COR-L47 (cell line): Measurements from ENCODE around the gene RAP1GAP.
A peak's percentile ranks its signal among the peaks of the same experiment; 100 is the strongest.
"Not testable (repeated sequence)": the region's sequence is repeated elsewhere in the genome, so short reads cannot be mapped to it uniquely, and the experiment has no call there.

ENCODE experiments used
- DNase-seq: peaks from one replicate; lab custom pipeline; 2025; lab: John Stamatoyannopoulos, UW

RAP1GAP gene

GRCh38 chr1:21644348-21644747 is 24.8 kb downstream of the RAP1GAP start:
- no peak for DNase-seq

- no peak for DNase-seq
Observed at GRCh38 chr1:21643624-21644023, 25.5 kb downstream of the RAP1GAP start.

GRCh38 chr1:21641967-21642739 is 27.0 kb downstream of the RAP1GAP start:
- DNase-seq: no peak

- DNase-seq: no peak
Observed at GRCh38 chr1:21641537-21641936, 27.6 kb downstream of the RAP1GAP start.

GRCh38 chr1:21641076-21641475 is 28.1 kb downstream of the RAP1GAP start:
- no peak for DNase-seq

GRCh38 chr1:21640653-21641052 is 28.5 kb downstream of the RAP1GAP start:
- no peak for DNase-seq

- DNase-seq: no peak
Observed at GRCh38 chr1:21639594-21640041, 29.5 kb downstream of the RAP1GAP start.

- peak; percentile 16 for DNase-seq
Observed at GRCh38 chr1:21638531-21639341, 30.4 kb downstream of the RAP1GAP start.

- no peak for DNase-seq
Observed at GRCh38 chr1:21637514-21637913, 31.6 kb downstream of the RAP1GAP start.

- no peak for DNase-seq
Observed at GRCh38 chr1:21636029-21636428, 33.1 kb downstream of the RAP1GAP start.

- DNase-seq: no peak
Observed at GRCh38 chr1:21634806-21635535, 34.2 kb downstream of the RAP1GAP start.

- DNase-seq: no peak
Observed at GRCh38 chr1:21633992-21634805, 35.0 kb downstream of the RAP1GAP start.

GRCh38 chr1:21633141-21633755 is 35.9 kb downstream of the RAP1GAP start:
- DNase-seq: no peak

- DNase-seq: peak; percentile 57
Observed at GRCh38 chr1:21631944-21632887, 36.9 kb downstream of the RAP1GAP start.

GRCh38 chr1:21631590-21631943 is 37.6 kb downstream of the RAP1GAP start:
- not testable (repeated sequence) for DNase-seq

- no peak for DNase-seq
Observed at GRCh38 chr1:21630571-21631343, 38.4 kb downstream of the RAP1GAP start.

- DNase-seq: no peak
Observed at GRCh38 chr1:21629971-21630370, 39.2 kb downstream of the RAP1GAP start.

- no peak for DNase-seq
Observed at GRCh38 chr1:21628798-21629393, 40.3 kb downstream of the RAP1GAP start.

GRCh38 chr1:21626921-21627339 is 42.2 kb downstream of the RAP1GAP start:
- DNase-seq: no peak
